GM18498 (cell line): ENCODE measurements around the gene RAP1GAP2.

Experiments used
- ATAC-seq: cut with Tn5 transposase; IDR thresholded peaks from one replicate; pipeline ENCODE4 v1.9.1; 2021; ENCODE audit warnings: mild to moderate bottlenecking, moderate library complexity; ENCODE audit not compliant: unreplicated experiment

Gene RAP1GAP2

DNA sequence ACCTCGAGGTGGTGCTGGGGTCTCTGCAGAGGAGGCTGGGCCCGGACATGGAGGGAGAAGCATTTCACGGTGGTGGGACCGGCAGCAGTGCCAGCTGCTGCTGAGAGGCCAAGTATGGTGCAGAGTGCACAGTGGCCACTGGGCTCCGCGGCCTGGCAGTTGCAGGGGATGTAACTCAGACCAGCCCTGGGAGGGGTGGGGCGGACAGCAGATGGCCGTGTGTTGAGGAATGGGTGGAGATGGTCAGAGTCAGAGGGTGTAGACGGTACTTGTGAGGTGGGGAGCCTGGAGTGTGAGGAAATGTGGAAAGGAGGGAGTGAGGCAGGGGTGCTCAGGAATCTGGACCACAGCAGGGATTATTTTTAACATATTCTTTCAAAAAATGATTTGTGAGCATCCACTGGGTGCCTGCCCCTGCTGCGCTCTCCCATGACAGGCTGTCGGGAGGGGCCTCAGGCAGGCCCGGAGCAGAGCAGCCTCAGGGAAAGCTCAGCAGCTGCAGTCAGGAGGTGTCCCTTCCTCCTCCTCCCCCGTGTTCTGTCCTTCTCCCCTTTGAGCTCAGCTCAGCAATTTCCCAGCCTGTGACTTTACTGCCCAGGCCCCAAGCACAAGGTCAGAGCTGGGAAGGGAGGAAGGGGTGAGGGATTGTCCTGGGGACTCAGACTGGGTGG, 113.1 kb downstream of the RAP1GAP2 start:
- ATAC-seq, result no peak

DNA sequence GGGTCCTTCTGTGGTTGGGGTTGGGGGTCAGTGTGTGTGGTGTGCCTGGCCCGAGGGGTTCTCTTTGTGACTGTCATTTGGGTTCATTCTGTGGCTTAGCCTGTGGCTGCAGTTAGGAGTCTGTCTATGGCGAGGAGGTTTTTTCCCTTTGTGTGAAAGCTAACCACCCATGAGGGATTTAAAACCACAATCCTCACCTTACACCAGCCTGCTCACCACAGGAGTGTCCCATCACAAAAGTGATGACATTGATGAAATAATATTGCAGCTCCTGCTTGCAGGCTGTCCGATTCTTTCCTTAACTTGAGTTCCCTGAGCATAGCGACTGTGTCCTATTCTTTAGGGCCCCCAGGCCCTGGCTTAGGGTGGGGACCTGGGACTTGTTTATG, 113.6 kb downstream of the RAP1GAP2 start:
- no peak for ATAC-seq

DNA sequence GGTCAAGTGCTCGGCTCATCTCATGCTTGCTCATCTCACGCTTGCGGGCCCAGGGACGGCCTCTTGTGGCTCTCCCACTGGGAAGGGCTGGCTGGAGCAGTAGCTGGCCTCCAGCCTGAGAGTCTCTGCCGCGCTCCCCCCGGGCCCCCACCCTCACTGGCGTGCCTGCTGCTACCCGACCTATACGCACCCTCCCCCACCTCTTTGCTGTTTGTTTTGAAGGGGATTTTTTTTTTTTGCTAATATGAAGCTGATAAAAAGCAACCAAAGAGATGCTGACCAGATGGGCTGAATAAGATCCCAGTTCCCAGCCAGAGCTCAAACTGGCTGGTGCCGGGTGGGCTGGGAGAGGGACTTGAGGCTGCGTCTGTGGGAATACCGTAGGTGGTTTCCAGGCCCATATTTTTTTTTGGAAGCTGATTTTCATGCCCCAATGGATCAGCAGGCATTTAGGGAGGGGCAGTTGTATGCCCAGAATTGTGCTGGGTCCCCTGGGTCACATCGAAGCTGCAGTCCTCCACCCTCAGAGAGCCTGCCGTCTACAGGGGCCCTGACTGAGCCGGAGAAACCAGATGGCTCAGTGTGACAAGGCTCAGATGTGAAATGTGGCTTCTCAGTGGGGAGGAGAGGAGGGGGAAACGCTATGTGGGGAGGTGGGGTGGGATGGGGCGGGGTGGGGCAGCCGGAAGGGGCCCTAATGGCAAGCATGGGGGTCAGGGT, 115.0 kb downstream of the RAP1GAP2 start:
- ATAC-seq, result no peak

DNA sequence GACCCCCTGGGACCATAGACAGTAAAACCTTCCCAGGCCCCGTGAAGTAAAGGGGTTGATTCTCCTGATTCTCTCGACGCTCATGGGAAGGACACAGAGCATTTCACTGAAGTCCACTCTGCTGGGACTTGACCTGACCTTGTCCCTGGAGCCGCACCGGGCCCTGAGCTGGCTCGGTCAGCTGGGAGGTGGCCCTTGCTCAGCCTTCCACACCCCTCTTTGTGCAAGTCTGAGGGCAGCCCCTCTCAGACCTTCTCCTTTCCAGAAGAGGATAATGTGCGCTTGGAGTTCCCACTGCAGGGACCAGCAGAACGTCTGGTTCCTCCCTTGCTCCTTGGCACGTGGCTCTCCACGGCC, 115.5 kb downstream of the RAP1GAP2 start:
- ATAC-seq, result no peak

DNA sequence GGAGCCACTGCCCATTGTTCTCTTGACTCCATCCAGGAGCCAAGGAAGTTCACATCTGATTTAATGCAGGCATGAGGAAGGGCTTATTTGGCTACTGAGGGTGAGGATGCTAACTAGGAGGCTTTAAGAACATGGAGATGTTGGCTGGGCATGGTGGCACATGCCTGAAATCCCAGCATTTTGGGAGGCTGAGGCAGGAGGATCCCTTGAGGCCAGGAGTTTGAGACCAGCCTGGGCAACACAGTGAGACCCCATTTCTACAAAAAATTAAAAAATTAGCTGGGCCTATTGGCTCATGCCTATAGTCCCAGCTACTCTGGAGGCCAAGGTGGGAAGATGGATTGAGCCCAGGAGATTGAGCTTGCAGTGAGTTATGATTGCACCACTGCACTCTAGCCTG, 116.5 kb downstream of the RAP1GAP2 start:
- ATAC-seq, result no peak

DNA sequence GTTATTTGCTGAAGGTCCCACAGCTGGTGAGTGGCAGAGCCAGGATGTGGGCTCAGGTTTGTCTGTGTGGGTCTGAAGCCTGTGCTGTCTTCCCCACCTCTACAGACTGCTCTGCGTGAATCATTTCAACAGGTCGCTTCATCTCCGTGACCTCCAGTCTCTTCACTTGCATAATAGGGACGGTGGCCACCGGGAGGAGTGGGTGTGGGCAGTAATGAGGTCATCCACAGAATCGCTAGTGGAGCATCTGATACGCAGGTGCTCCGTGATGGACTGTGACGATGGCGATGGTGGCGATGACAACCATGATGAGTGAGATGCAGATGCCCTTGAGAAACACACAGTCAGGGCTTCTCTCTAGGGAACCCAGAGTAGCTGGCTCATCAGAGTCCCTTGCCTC, 120.2 kb downstream of the RAP1GAP2 start:
- no peak for ATAC-seq

DNA sequence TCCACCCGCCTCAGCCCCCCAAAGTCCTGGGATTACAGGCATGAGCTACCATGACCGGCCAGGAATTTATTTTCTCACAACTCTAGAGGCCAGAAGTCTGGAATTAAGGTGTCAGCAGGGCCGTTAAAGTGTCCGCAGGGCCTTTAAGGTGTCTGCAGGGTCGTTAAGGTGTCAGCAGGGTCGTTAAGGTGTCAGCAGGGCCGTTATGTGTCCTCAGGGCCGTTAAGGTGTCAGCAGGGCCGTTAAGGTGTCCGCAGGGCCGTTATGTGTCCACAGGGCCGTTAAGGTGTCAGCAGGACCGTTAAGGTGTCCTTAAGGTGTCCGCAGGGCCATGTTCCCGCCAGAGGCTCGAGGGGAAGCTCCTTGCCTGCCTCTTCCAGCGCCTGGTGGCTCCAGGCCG, 125.2 kb downstream of the RAP1GAP2 start:
- no peak for ATAC-seq

DNA sequence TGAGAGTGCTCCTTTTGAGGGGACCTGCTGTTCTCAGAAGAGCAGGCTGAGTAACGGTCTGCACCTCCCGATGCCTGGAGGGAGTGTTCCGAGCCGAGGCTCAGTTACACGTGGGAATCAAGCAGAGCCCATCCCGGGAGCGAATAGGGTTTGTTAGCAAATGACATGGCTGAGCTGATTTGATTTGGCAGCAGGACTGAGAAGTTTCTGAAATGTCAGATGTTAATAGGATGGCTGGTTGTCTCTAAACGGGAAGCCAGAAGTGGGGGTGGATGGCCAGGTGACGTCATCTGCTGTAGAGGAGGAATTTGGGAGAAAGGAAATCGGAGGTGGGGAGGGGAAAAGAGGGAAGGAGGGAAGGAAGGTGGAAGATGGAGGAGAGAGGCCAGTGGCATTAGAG, 128.0 kb downstream of the RAP1GAP2 start:
- ATAC-seq, result no peak

DNA sequence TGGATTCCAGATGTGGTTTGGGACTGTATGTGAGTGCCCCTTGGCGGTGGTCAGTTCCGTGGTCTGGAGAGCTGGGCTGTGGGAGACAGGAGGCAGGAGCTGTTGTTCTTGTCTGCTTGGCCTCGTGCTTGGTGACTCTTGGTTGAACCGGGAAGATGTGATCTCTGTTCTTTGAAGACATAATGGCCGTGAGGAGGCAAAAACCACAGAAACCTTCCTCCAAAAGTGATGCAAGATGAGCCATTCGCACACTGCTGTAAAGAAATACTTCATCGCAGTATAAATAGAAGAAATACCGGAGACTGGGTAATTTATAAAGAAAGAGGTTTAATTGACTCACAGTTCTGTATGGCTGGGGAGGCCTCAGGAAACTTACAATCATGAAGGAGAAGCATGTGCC, 128.8 kb downstream of the RAP1GAP2 start:
- ATAC-seq, result no peak

DNA sequence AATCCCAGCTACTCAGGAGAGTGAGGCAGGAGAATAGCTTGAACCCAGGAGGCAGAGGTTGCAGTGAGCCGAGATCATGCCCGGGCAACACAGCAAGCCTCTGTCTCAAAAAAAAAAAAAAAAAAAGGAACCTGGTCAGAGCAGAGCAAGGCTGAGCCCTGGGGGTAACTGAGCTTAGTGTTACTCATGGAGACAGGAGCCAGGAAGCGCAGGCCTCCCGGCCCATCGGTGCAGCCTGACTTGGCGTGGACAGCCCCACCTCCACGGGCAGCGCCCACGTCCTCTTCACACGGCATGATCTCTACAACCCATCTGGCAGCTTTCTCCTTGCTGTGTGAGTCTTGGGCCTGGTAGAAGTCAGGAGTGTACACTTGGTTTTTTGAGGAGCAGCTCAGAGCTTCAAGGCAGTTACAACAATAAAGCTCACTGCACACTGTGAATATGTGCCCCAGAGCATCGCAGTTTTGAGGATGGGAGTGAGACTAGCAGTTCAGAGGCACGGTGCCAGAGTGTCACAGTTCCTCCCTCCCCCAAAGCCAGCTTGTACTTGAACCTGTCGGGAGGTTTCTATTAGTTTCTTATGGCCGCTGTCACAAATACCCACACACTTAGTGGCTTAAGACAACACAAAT, 129.9 kb downstream of the RAP1GAP2 start:
- ATAC-seq, result no peak

DNA sequence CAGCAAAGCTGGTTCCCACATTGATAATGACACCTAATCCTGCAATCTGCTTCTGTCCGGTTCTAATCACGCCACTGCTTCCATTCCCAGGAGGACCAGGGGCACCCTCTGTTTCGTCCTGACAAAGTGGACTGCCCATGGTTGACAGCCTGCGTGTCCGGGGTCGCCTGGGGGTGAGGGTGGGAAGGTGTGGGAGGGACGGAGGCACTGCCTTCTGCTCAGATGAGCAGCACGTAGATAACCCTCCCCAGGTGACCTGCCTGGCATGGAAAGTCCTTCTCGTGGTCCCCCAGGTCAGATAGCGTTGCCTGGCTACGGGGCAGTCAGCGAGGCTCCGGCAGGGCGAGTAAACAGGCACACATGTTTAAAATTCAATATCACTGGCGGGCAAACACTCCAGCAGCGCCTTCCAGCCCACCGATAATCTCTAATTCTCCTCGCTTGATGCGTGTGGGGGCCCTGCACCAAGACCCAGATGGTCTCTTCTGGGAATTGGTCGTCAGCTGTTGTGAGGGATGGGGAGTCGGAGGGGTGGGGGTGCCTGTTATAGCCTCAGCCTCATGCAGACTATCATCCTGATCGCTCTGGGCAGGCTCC, 132.2 kb downstream of the RAP1GAP2 start:
- no peak for ATAC-seq

DNA sequence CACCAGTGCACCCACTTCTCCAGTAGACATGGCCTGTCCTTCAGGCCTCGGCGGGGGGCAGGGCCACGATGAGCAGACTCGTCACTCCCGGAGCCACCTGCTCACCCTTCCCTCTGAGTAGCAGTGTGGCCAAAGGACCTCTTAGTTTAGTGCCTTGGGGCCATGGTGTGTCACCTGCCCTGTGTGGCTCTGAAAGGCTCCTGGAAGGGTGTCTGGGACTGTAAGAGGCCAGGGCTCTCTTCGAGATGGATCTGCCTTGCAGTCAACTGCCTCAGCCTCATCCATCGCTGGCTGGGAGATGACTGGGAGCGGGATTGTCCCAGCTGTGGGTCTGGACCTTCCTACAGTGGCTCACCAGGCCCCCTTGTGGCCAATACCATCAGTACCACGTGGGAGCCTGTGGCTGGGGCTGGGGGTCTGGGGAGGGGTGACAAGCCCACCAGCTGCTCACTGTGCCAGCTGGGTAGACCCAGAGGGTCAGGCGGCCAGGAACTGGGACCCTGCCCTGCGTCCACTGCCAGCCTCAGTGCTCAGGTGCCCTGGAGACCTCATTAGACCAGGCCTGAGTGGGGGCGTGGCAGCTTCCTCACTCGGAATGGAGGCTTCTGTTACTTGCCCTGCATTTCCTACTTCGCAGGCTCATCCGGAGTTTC, 133.8 kb downstream of the RAP1GAP2 start:
- ATAC-seq, result no peak

DNA sequence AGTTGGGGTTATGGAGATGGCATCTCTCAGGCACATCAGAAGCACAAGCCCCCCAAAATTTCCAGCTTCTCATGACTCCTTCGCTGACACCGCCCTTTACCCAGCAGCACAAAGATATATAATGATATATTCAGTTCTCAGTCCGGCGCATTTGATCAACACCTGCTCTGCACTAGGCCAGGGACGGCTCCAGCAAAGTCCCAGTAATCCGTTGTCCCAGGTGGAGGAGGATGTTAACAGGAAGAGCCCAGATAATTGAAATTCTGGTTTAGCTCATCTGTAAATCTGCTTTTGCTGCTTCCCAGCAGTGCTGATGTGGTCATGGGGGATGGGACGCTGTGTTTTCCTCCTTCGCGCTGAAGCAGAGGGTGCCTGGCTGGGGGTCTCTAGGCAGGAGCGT, 135.6 kb downstream of the RAP1GAP2 start:
- ATAC-seq, result no peak

DNA sequence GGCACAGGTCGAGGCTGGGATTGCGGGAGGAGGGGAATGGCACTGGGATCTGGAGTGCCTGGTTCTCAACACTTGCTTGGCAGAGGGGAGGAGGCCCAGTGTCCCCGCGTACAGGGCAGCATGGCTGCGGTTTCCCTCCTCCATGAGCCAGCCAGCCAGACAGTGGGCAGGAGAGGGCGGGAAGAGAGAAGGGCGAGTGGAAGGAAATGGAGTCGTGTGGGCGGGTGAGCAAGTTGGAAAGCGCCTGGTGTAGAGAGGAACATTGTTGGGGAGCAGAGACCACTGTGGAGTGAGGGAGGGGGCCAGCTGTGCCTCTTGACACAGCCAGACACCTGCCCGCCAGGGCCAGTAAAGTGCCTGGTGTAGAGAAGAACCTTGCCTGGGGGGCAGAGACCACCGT, 136.7 kb downstream of the RAP1GAP2 start:
- no peak for ATAC-seq

DNA sequence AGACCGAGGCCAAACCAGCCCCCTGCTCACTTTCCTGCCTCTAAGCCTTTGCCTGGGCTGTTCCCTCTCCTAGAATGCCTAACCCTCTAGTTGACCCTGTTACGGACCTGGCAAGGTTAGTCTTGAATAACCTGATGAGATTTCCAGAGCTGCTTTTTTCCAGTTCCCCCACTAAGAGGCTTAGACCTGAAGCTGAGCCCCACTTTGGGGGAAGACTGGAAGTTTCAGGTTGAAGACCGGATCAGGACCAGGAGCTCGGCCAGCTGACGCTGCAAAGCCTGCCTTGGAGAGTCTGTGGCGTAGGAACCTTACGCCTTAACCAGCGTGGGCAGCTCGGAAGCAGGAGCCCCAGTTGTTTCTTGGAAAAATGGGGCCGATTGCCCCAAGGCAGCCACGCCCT, 137.4 kb downstream of the RAP1GAP2 start:
- no peak for ATAC-seq

DNA sequence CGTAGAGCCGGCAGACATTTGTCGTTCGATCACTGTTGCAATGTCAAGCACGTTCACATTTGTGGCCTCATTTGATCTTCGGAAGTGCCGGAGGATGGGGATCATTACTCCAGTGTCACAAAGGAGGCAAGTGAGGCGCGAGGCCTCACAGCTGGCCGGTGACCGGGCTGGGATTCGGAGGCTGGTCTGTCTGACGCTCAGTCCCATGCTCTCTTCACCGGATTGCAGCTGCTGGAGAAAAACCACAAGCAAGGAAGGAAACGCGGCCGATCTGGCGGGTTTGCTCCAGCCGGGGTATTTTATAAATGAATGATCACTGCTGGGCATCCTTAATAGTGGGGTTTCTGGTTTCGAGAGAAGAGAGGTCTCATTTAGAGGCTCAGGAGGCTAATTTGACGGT, 139.4 kb downstream of the RAP1GAP2 start:
- ATAC-seq, result no peak

DNA sequence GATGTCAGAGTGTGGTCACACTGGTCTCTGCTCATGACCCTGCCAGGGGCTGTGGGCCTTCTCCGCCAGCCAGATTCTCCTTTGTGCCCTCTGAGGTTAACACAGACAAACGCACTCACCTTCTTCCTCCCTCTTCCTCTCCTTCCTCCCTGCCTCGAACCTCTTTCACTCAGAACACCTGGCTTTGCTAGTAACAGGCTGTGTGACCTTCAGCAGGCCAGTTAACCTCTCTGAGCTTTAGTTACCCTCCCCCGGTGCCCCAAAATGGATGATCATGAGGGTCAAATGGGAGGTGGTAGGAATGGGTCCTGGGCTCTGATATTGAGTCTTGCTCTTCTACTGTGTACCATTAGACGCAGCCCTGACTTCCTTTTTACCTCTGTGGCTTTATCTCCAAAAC, 140.1 kb downstream of the RAP1GAP2 start:
- ATAC-seq, result no peak

DNA sequence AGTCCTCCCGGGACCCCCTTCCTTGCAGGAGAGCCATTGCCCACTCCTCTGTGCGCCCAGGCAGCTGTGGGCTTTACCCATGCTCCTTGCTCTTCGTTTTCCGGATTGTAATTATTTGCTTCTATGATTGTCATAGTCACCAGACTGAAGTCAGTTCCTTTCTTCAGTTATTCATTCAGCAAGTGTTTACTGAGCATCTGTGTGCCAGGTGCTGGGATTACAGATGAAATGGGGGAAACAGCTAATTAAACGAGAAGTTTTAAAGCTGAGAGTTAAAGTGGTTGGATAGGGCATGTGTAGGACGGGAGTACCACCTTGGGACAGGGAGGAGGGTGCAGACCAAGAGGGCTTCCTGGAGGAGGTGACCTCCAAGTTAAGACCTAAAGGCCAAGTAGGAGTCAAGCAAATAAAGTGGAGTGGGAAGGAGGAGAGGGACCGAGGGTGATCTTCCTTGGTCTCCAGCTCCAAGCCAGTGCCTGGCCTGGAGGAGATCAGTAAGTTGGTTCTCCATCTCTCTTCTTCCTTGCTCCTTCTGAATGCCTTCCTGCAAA, 140.6 kb downstream of the RAP1GAP2 start:
- no peak for ATAC-seq

DNA sequence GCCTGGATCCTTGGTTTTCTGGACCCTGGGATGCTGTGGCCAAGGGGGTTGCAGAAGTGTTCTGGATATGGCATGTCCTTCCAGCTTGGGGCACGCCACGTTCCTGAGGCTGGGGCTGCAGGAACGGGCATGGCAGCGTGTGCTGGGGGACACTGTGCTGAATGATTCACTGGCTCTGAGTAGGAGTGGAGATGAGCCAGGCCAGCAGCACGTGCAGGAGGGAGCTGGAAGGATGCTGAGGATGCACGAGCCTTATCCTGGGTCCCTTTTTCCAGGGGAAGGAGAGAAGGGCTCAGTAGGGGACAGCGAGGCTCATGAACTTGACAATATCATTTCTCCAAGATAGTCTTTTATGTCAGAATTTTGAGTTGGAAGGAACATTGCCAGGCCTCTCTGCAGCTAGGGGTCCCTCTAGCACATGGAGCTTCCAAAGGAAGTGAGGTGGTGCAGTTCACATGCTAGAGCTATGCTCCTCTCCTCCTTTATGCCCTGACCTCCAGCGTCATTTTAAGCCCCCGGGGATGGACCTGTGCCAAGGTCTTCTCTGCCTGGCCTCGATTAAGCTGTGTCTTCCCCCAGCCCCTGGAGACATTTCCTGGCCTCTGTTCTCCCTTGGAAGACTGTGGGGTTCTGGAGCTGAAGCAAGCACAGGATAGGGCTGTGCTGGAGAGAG, 141.2 kb downstream of the RAP1GAP2 start:
- no peak for ATAC-seq

DNA sequence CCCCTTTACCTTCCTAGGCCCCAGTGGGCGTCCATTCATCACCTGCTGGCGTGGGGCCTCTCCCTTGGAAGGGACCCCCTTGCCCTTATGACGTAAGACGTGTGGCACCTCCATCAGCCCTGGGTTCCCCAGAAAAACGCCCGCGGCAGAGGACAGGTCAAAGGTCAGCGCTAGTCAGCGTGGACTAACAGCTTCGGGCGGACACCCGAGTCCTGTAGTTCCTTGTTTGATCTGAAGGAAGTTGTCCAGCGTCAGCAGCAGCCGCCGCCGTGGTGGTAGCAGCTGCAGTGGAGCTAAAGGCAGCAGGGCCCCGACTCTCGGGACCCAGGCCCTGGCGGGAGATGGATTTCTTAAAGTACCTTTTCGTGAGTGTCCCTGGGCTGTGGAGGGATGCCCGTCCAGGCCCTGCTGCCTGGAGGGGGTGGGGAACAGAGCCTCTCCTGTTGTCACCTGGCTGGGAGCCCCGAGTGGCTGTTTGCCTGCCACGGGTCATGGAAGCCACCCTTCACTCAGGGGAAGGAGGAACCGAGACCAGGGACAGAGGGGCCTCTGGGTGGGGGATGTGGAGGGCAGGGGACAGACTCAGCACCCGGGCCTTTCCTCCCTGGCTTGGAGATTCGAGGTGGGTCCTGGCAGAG, 143.6 kb downstream of the RAP1GAP2 start:
- ATAC-seq, result no peak
